GM12891 (cell line): ENCODE results near the gene ZNF469.

Experiments
- POLR2A ChIP-seq: IDR thresholded peaks from 2 replicates; pipeline ENCODE4 v1.6.1; 2011; ENCODE audit warnings: low read depth, low read length, control low read depth
- POLR2AphosphoS5 ChIP-seq: IDR thresholded peaks from 2 replicates; pipeline ENCODE4 v1.6.1; 2011; ENCODE audit warnings: low read depth, low read length, control low read depth
- SPI1 ChIP-seq: IDR thresholded peaks from 2 replicates; pipeline ENCODE4 v1.6.1; 2011; ENCODE audit warnings: low read depth, low read length, control low read depth
- TAF1 ChIP-seq: IDR thresholded peaks from 2 replicates; pipeline ENCODE4 v1.6.1; 2011; ENCODE audit warnings: low read depth, low read length, control low read depth

- TF ChIP-seq POLR2A (no peak), POLR2AphosphoS5 (no peak), TAF1 (no peak), SPI1 (no peak)
Observed at GRCh38 chr16:88333848-88334777, 48.6 kb upstream of the ZNF469 start.
